Measurements from ENCODE around the gene MEAK7. TPM values are rescaled to one million over a fixed set of nuclear protein-coding genes. Genes with fewer than 3 reads are reported as not detected.

Gene MEAK7
- total RNA-seq, 4 donors from 2014 or later, result 2.6 to 7.1 (median 5.0) TPM

DNA sequence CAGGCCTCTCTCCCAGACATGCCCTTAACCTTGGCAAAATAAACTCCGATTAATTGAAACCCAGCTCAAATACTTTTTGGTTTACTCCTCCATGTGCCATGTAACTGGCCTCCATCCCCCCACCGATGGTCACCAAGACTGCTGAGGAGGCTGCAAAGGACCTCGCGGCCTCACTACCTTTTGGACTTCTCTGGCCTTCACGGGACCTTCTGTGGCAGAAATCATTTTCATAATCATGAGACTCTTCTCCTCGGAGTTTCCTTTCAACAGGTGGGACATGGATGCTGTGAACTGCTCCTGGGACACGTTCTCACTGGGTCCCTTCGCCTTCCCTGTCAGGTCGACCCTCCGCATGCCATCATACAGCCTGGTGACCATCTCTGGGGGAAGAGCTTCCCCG, 9.0 kb downstream of the MEAK7 start:
- Histone ChIP-seq H3K27ac (no peak overlapping the region), H3K36me3 (peaks cover 0 to 48% of the 10 kb centered on the region in 2 donors), H3K4me3 (no peak overlapping the region), H3K9me3 (no peaks in the 10 kb centered on the region), H3K27me3 (no peaks in the 10 kb centered on the region), H3K4me1 (no peaks in the 10 kb centered on the region)
- in situ Hi-C loops (cut with MboI; ENCODE audit: low sequenced_read_pairs in 4 of 4) (loop anchor here in 2 of 4 donors (25.0 kb wide), 2 partner anchors 208 to 533 kb away; partner anchors contain the start of genes NECAB2 (in 2 of the 2), OSGIN1 (in 2 of the 2) and WFDC1 (in 2 of the 2)), intact Hi-C loops (cut with DNase I; ENCODE audit: low total_unique reads) (no loop called here)
- ATAC-seq (no peak), DNase-seq (no peak)
- TF ChIP-seq, protein P1, sequence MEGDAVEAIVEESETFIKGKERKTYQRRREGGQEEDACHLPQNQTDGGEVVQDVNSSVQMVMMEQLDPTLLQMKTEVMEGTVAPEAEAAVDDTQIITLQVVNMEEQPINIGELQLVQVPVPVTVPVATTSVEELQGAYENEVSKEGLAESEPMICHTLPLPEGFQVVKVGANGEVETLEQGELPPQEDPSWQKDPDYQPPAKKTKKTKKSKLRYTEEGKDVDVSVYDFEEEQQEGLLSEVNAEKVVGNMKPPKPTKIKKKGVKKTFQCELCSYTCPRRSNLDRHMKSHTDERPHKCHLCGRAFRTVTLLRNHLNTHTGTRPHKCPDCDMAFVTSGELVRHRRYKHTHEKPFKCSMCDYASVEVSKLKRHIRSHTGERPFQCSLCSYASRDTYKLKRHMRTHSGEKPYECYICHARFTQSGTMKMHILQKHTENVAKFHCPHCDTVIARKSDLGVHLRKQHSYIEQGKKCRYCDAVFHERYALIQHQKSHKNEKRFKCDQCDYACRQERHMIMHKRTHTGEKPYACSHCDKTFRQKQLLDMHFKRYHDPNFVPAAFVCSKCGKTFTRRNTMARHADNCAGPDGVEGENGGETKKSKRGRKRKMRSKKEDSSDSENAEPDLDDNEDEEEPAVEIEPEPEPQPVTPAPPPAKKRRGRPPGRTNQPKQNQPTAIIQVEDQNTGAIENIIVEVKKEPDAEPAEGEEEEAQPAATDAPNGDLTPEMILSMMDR (IDR thresholded peaks at IDR 0.05 in 4 of 5, conservative IDR thresholded peaks at IDR 0.05 in 1 of 5), result no peak
- no peak for TF ChIP-seq POLR2A (IDR thresholded peaks at IDR 0.05)

DNA sequence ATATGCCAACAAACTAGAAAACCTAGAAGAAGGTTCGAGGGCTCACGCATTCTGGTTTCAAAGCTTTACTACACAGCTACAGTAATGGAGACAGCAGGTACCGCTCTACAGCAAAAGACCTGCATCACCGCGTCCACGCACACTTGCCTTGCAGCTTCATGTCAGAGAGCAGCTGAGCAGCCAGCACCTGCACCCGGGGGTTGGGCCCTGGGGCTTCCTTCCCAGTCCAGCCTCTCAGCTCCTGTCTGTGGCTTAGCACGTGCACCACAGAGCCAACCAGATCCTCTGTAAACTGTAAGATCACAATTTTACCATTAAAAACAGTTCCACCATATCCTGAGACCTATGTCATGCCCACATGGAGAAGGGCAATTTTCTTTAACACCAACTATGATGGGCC, 15.3 kb downstream of the MEAK7 start:
- intact Hi-C loops (cut with DNase I; ENCODE audit: low total_unique reads), result no loop called here

DNA sequence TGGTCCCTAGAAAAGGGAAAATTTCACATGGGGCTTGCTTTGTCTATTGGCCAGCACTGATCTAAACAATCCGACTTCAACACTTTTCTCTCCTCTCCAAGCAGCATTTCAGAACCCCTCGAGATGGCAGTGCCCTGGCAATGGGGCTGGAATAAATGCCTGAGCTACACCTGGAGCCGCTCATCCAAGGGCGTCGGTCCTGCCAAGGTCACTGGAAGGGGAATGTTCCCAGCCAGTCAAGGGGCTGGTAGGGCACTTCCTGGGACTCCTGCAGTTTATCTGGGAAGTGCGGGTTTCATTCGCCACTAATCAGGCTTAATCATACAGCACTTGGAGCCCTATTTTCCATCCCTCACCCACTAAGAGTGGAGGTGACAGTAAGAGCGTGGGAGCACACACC, 17.1 kb downstream of the MEAK7 start:
- H3K36me3 ChIP-seq, result peaks cover 0 to 21% of the 10 kb centered on the region in 2 donors
- no peak overlapping the region for H3K27ac ChIP-seq
- TF ChIP-seq, protein P1 (IDR thresholded peaks at IDR 0.05 in 4 of 5, conservative IDR thresholded peaks at IDR 0.05 in 1 of 5), result no peak
- DNase-seq (no peak), ATAC-seq (no peak)
- intact Hi-C loops (cut with DNase I; ENCODE audit: low total_unique reads) (no loop called here), in situ Hi-C loops (cut with MboI; ENCODE audit: low sequenced_read_pairs in 4 of 4) (loop anchor here in 2 of 4 donors (25.0 kb wide), 2 partner anchors 200 to 525 kb away; partner anchors contain the start of genes NECAB2 (in 2 of the 2), OSGIN1 (in 2 of the 2) and WFDC1 (in 2 of the 2))
- H3K9me3 ChIP-seq, result no peaks in the 10 kb centered on the region
- H3K27me3 ChIP-seq, result no peaks in the 10 kb centered on the region
- H3K4me3 ChIP-seq, result no peak overlapping the region
- H3K4me1 ChIP-seq, result no peaks in the 10 kb centered on the region

More for the DNA sequence above, 15.3 kb downstream of the MEAK7 start:
- Histone ChIP-seq H3K9me3 (no peaks in the 10 kb centered on the region), H3K4me1 (no peaks in the 10 kb centered on the region), H3K27ac (no peak overlapping the region), H3K4me3 (no peak overlapping the region), H3K27me3 (no peaks in the 10 kb centered on the region), H3K36me3 (peaks cover 0 to 32% of the 10 kb centered on the region in 2 donors)
- in situ Hi-C loops (cut with MboI; ENCODE audit: low sequenced_read_pairs in 4 of 4), result loop anchor here in 2 of 4 donors (25.0 kb wide), 2 partner anchors 202 to 527 kb away; partner anchors contain the start of genes NECAB2 (in 2 of the 2), OSGIN1 (in 2 of the 2) and WFDC1 (in 2 of the 2)
- ATAC-seq (no peak), DNase-seq (no peak)
- TF ChIP-seq POLR2A (IDR thresholded peaks at IDR 0.05), result no peak
- TF ChIP-seq, protein P1 (IDR thresholded peaks at IDR 0.05 in 4 of 5, conservative IDR thresholded peaks at IDR 0.05 in 1 of 5), result no peak

DNA sequence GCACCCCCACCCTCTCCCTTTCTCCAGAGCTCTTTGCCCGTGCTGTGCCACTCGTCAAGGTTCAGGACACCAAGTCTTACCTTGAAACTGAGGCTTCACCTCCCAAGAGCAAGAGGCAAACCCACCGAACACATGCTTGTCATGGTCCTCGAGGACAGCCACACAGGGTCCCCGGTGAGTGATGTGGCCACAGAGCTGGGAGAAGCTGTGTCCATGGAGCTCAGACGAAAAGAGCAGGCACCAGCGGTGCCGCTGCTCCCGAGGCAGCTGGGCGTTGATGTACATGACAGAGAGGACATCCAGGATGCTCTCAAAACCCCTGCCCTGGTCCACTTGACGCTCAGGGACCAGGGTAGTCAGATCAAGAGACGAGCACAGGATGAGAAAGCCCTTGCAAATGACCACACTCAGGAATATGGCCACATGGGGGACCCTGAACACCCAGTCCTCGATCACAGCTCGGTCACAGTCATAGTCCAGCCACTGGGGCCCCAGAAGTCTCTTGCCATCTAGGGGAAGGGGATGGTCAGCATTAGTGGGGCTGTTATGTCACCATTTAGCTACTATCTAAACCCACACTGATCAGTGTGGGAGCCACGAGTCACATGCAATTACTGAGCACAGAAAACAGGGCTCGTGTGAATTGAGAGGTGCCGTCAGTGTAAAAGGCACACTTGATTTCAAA, 17.8 kb downstream of the MEAK7 start:
- intact Hi-C loops (cut with DNase I; ENCODE audit: low total_unique reads), result no loop called here
- Histone ChIP-seq H3K36me3 (peaks cover 0 to 21% of the 10 kb centered on the region in 2 donors), H3K27me3 (no peaks in the 10 kb centered on the region), H3K27ac (no peak overlapping the region), H3K4me3 (no peak overlapping the region), H3K9me3 (no peaks in the 10 kb centered on the region), H3K4me1 (no peaks in the 10 kb centered on the region)
- TF ChIP-seq, protein P1 (IDR thresholded peaks at IDR 0.05 in 4 of 5, conservative IDR thresholded peaks at IDR 0.05 in 1 of 5), result no peak
- no peak for TF ChIP-seq POLR2A (IDR thresholded peaks at IDR 0.05)
- in situ Hi-C loops (cut with MboI; ENCODE audit: low sequenced_read_pairs in 4 of 4), result loop anchor here in 2 of 4 donors (25.0 kb wide), 2 partner anchors 199 to 524 kb away; partner anchors contain the start of genes NECAB2 (in 2 of the 2), OSGIN1 (in 2 of the 2) and WFDC1 (in 2 of the 2)
- DNase-seq, result no peak
- ATAC-seq, result no peak

Data from gastrocnemius medialis (tissue), 4 donors.